ENCODE results near the gene CYP46A1.

CYP46A1 gene

GRCh38 chr14:99651953-99652746 is 31.9 kb upstream of the CYP46A1 start:
- TF ChIP-seq, protein P1, sequence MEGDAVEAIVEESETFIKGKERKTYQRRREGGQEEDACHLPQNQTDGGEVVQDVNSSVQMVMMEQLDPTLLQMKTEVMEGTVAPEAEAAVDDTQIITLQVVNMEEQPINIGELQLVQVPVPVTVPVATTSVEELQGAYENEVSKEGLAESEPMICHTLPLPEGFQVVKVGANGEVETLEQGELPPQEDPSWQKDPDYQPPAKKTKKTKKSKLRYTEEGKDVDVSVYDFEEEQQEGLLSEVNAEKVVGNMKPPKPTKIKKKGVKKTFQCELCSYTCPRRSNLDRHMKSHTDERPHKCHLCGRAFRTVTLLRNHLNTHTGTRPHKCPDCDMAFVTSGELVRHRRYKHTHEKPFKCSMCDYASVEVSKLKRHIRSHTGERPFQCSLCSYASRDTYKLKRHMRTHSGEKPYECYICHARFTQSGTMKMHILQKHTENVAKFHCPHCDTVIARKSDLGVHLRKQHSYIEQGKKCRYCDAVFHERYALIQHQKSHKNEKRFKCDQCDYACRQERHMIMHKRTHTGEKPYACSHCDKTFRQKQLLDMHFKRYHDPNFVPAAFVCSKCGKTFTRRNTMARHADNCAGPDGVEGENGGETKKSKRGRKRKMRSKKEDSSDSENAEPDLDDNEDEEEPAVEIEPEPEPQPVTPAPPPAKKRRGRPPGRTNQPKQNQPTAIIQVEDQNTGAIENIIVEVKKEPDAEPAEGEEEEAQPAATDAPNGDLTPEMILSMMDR (IDR thresholded peaks at IDR 0.05): no peak

DNA sequence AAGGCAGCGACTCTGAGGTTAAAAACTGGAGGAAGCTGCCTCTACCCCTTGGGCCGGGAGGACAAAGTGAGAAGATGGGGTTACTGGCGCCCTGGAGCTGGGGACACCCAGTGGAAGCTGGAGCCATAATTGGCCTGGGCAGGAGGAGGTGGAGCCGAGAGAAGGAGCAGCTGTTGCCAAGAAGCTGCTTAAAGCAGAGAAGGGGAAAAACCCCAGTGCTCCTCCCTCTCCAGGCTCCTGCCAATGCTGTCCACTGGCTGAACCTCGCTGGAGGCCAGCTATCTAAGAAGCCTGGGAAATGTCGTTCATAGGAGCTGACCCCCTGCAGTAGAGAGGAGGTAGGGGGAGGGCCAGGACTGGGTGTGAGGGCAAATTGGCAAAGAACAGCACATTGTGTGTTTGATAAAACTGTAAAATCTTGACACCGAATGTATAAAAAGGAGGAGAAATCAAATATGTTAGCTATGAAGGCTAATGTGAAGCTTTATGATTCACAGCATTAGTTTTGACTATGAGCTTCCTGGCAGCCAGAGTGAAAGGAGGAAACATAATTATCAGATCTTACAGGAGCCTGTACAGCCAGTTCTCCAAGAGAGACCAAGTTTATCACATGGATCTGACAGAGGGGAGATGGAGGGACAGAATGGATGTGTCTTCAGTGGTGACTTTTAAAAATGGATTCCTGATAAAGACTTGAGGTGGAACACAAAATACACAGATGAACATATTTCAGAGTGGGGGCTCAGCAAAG is 29.7 kb upstream of the CYP46A1 start:
- TF ChIP-seq, protein P1 (IDR thresholded peaks at IDR 0.05): no peak

DNA sequence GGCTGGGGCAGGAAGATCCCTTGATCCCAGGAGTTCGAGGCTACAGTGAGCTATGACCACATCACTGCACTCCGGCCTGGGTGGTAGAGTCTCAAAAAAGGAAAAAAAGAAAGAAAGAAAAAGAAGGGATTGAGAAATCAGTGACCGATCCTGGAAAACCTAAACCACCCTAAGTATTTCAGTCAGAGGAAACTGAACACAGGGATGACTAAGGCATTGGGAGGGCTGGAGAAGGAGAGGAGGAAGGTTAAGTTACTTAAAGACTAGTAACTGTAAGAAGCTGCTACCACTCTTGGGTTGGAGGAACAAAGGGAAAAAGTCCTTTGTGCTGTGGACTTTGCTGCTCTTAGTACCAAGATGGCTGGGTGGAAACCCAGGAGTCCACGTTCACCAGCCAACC is 28.6 kb upstream of the CYP46A1 start:
- TF ChIP-seq, protein P1 (IDR thresholded peaks at IDR 0.05): no peak

DNA sequence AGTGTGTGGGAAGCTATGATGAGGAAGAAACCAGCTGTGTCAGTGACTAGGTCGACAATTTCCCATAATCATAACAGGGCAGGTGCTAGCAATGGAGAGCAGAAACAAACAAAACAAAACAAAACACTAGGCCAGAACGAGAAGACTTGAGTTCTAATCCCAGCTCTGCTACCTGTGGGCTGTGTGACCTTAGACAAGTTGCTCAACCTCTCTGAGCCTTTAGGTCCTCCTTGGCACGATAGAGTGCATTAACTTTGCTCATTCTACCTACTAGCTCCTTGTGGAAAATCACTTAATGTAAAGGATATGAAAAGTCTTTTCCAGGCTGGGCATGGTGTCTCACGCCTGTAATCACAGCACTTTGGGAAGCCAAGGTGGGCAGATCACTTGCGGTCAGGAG is 27.9 kb upstream of the CYP46A1 start:
- TF ChIP-seq, protein P1 (IDR thresholded peaks at IDR 0.05): no peak

GRCh38 chr14:99657645-99658155 is 26.4 kb upstream of the CYP46A1 start:
- TF ChIP-seq, protein P1 (IDR thresholded peaks at IDR 0.05): no peak

- TF ChIP-seq, protein P1 (IDR thresholded peaks at IDR 0.05): no peak
Measured at GRCh38 chr14:99658218-99658845, 25.8 kb upstream of the CYP46A1 start.

DNA sequence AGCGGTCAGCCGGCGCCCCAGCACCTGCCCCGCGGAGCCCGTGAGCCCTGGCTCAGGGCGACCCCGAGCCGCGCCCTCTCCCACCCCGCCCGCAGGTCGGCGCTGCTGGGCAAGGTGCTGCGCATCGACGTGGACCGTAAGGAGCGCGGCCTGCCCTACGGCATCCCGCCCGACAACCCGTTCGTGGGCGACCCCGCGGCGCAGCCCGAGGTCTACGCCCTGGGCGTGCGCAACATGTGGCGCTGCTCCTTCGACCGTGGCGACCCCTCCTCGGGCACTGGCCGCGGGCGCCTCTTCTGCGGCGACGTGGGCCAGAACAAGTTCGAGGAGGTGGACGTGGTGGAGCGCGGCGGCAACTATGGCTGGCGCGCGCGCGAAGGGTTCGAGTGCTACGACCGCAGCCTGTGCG is 24.8 kb upstream of the CYP46A1 start:
- TF ChIP-seq, protein P1 (IDR thresholded peaks at IDR 0.05): no peak
